Breast epithelium (tissue), 4 donors: ENCODE results near the gene A3GALT2. TPM values are rescaled to one million over a fixed set of nuclear protein-coding genes. Genes with fewer than 3 reads are reported as not detected.

Experiments used
- DNase-seq, 2 donors: peaks; one replicate each; pipeline ENCODE4 v3.0.0-alpha.2; 2019; ENCODE audit warnings: low spot score in 2 of 2
- H3K27ac ChIP-seq, 2 donors: fragments of 200-600 bp; sonication (generic) in 1 of 2; one replicate each; pipeline ENCODE4 v1.5.1; 2016 to 2019; ENCODE audit warnings: mild to moderate bottlenecking in 1 of 2
- H3K27me3 ChIP-seq, 2 donors: fragments of 200-600 bp; sonication (generic) in 1 of 2; one replicate each; pipeline versions ENCODE4 v1.5.1 to v1.6.0; 2017 to 2019; ENCODE audit warnings: control low read depth in 1 of 2, mild to moderate bottlenecking in 1 of 2
- H3K36me3 ChIP-seq: fragments of 200-600 bp; one replicate; pipeline ENCODE4 v1.5.1; 2019
- H3K4me1 ChIP-seq, 2 donors: fragments of 200-600 bp; sonication (generic); one replicate each; pipeline ENCODE4 v1.5.1; 2016 to 2019; ENCODE audit warnings: control low read depth in 1 of 2
- H3K4me3 ChIP-seq, 3 donors: fragments of 200-600 bp; sonication (generic); 1 replicate in 2 of 3; 2 replicates in 1 of 3; pipeline ENCODE4 v1.5.1; 2016 to 2019; ENCODE audit warnings: mild to moderate bottlenecking in 3 of 3, moderate library complexity in 2 of 3
- H3K9me3 ChIP-seq, 2 donors: fragments of 200-600 bp; sonication (generic) in 1 of 2; one replicate each; pipeline ENCODE4 v1.5.1; 2016 to 2019; ENCODE audit warnings: control low read depth in 1 of 2
- CTCF ChIP-seq, 3 donors: fragments of 450-650 bp; IDR thresholded peaks; one replicate each; pipeline ENCODE4 v1.5.1; 2016 to 2017; ENCODE audit warnings: antibody characterized with exemption in 3 of 3, mild to moderate bottlenecking in 3 of 3, moderate library complexity in 3 of 3
- POLR2A ChIP-seq: fragments of 450-650 bp; IDR thresholded peaks from one replicate; pipeline ENCODE4 v1.6.1; 2016; ENCODE audit warnings: antibody characterized with exemption, mild to moderate bottlenecking, moderate library complexity
- POLR2AphosphoS5 ChIP-seq, 3 donors: sonication (generic); formaldehyde crosslinking; IDR thresholded peaks; one replicate each; pipeline ENCODE4 v1.6.1; 2017; ENCODE audit warnings: antibody characterized with exemption in 3 of 3
- intact Hi-C: fragments of 100-400 bp; cut with DNase I; formaldehyde crosslinking; loops from one replicate; pipeline ENCODE4 v1.15.1; 2023; ENCODE audit warnings: low total_unique reads
- total RNA-seq, 3 donors: library from RNA; depleted of rRNA; stranded (reverse); fragments of >200 nt; gene quantifications; one replicate each; pipeline ENCODE4 v1.1.0, GENCODE V29; 2016

Gene A3GALT2
- total RNA-seq, 3 donors from 2014 or later, result not detected

DNA sequence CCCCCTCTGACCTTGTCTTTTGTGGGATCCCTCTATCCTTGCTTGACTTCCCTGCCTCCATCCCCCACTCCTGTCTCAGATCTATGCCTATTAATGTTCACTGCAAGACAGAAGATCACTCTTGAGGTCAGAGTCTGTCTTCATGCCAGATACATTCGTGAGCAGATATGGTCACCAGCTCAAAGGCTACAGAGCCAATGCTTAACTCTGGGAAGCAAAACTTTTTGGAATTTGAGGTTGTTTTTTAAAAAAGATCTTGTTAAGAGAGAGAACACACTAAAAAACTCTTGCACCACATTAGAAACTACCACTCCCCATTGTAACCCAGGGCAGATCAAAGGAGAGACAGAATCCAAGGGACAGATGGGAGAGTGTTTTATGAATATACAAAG is 17.1 kb upstream of the A3GALT2 start:
- TF ChIP-seq POLR2A (no peak), POLR2AphosphoS5 (IDR thresholded peaks at IDR 0.05) (no peak), CTCF (IDR thresholded peaks at IDR 0.05) (no peak)
- Histone ChIP-seq H3K36me3 (no peaks in the 10 kb centered on the region), H3K9me3 (no peaks in the 10 kb centered on the region), H3K27ac (peak overlapping the region; percentile 96 to 98), H3K4me1 (peaks cover 32 to 76% of the 10 kb centered on the region in 2 donors), H3K27me3 (no peaks in the 10 kb centered on the region), H3K4me3 (peak overlapping the region in 2 of 3 donors; percentile 39 to 56)
- DNase-seq, result no peak
- intact Hi-C loops, result no loop called here

DNA sequence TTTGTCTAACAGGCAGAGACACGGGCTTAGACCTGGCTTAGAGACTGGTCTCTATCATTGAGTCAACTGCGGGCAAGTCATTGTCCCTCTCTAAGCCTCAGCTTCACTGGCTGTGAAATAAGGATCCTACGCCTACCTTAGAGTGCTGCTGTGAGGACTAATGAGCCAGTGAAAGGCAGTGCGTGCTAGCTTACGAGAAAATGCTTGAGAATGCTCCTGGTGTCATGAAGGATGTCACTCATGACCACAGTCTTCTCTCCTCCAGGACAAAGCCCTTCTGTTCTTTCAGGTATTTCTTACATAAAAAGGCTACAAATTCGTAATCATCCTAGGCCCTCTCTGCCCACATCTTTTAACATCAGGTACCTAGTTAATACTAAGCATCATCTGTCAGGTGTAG is 16.5 kb upstream of the A3GALT2 start:
- Histone ChIP-seq H3K4me1 (peaks cover 38 to 76% of the 10 kb centered on the region in 2 donors), H3K4me3 (peak overlapping the region in 1 of 3 donors; percentile 56)
- no peak for TF ChIP-seq POLR2A
- TF ChIP-seq POLR2AphosphoS5 (IDR thresholded peaks at IDR 0.05), result no peak
- no peak for TF ChIP-seq CTCF (IDR thresholded peaks at IDR 0.05)

GRCh38 chr1:33336580-33336979 is 15.7 kb upstream of the A3GALT2 start:
- Histone ChIP-seq H3K9me3 (no peaks in the 10 kb centered on the region), H3K4me1 (peaks cover 38 to 75% of the 10 kb centered on the region in 2 donors), H3K4me3 (peak overlapping the region in 1 of 3 donors; percentile 21), H3K27ac (peak overlapping the region; percentile 52 to 96), H3K36me3 (no peaks in the 10 kb centered on the region), H3K27me3 (no peaks in the 10 kb centered on the region)
- no peak for TF ChIP-seq POLR2AphosphoS5 (IDR thresholded peaks at IDR 0.05)
- TF ChIP-seq POLR2A, result no peak
- no peak for TF ChIP-seq CTCF (IDR thresholded peaks at IDR 0.05)
- no peak for DNase-seq
- intact Hi-C loops, result no loop called here

More for the DNA sequence above, 16.5 kb upstream of the A3GALT2 start:
- Histone ChIP-seq H3K9me3 (no peaks in the 10 kb centered on the region), H3K36me3 (no peaks in the 10 kb centered on the region), H3K27ac (peak overlapping the region; percentile 96 to 98), H3K27me3 (no peaks in the 10 kb centered on the region)
- intact Hi-C loops, result no loop called here
- DNase-seq, result no peak

GRCh38 chr1:33335020-33335419 is 14.1 kb upstream of the A3GALT2 start:
- H3K9me3 ChIP-seq, result no peaks in the 10 kb centered on the region
- H3K4me3 ChIP-seq, result peak overlapping the region in 1 of 3 donors; percentile 48
- DNase-seq, result no peak
- peak overlapping the region; percentile 77 to 88 for H3K27ac ChIP-seq
- intact Hi-C loops, result no loop called here
- H3K36me3 ChIP-seq, result peaks cover 2% of the 10 kb centered on the region
- no peak for TF ChIP-seq POLR2AphosphoS5 (IDR thresholded peaks at IDR 0.05)
- H3K27me3 ChIP-seq, result no peaks in the 10 kb centered on the region
- H3K4me1 ChIP-seq, result peaks cover 26 to 59% of the 10 kb centered on the region in 2 donors

DNA sequence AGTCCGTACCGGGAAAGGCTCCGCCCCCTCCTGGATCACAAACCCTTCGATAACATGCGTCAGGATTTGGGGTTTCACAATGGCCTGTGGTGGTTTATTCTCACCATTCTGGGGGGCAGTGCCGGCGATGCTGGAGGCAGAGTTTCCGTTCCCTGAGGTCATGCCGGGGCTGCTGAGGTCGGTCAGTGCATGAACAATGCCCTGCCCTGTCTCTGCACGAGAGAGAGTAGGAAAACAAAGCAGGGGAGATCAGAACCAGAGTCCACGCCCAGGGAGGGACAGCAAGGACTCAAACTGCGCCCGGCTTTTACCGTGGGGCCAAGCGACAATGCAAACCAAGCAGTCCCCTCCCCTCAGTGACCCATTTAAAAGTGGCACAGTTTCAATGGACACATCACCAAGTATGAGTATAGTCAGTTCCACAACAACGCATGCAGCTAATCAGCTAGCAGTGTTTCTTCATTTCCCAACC is 13.2 kb upstream of the A3GALT2 start:
- TF ChIP-seq CTCF (IDR thresholded peaks at IDR 0.05) (no peak), POLR2A (no peak), POLR2AphosphoS5 (IDR thresholded peaks at IDR 0.05) (peak in 1 of 3 donors; percentile 91)
- intact Hi-C loops, result no loop called here

More for the DNA sequence above, 13.2 kb upstream of the A3GALT2 start:
- H3K9me3 ChIP-seq, result no peaks in the 10 kb centered on the region
- peaks cover 19 to 50% of the 10 kb centered on the region in 2 donors for H3K4me1 ChIP-seq
- DNase-seq, result no peak
- H3K36me3 ChIP-seq, result peaks cover 4% of the 10 kb centered on the region
- H3K27ac ChIP-seq, result peak overlapping the region; percentile 77 to 88
- H3K27me3 ChIP-seq, result no peaks in the 10 kb centered on the region
- H3K4me3 ChIP-seq, result peak overlapping the region in 2 of 3 donors; percentile 11 to 48
